ENCODE results near the gene SDS. TPM values are rescaled to one million over a fixed set of nuclear protein-coding genes. Genes with fewer than 3 reads are reported as not detected.

SDS gene
- total and polyA plus RNA-seq, 2 experiments from 2014 or later: not detected

- DNase-seq (ENCODE audit: low read depth in 1 of 2, low spot score in 1 of 2): no peak
- Histone ChIP-seq H3K4me3 (no peak overlapping the region), H3K27ac (no peak overlapping the region), H3K4me1 (ENCODE audit: low read depth) (no peaks in the 10 kb centered on the region), H3K9me3 (ENCODE audit: low read depth) (no peaks in the 10 kb centered on the region), H3K36me3 (no peaks in the 10 kb centered on the region), H3K27me3 (peaks cover 68% of the 10 kb centered on the region)
- no peak for TF ChIP-seq CTCF (IDR thresholded peaks at IDR 0.05; ENCODE audit: low read depth, low read length)
Observed at GRCh38 chr12:113448873-113449272, 45.2 kb upstream of the SDS start.

DNA sequence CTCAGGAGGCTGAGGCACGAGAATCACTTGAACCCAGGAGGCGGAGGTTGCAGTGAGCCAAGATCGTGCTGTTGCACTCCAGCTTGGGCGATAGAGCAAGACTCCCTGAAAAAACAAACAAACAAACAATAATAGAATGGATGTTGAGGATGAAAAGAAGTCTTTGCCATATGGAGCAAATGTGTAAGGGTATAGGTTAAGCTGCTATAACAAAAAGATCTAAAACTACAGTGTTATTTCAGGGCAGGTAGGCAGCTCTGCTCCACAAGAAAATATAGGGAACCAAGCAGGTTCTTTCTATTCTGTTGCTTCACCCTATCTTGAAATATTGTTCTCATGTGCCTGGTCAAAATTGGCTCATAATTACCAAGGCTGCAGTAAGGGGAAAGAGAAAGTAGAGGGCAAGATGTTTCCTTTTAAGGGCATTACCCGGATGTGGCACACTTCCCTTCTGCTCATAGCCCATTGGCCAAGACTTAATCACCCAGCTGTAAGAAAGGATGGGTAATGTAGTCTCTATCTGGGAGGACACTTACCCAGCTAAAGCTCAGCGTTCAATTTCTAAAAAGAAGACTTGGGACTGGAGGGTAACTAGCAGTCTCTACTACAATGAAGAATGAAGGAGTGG is 42.0 kb upstream of the SDS start:
- H3K4me1 ChIP-seq (ENCODE audit: low read depth): no peaks in the 10 kb centered on the region
- TF ChIP-seq CTCF (IDR thresholded peaks at IDR 0.05; ENCODE audit: low read depth, low read length): no peak
- no peaks in the 10 kb centered on the region for H3K36me3 ChIP-seq

DNA sequence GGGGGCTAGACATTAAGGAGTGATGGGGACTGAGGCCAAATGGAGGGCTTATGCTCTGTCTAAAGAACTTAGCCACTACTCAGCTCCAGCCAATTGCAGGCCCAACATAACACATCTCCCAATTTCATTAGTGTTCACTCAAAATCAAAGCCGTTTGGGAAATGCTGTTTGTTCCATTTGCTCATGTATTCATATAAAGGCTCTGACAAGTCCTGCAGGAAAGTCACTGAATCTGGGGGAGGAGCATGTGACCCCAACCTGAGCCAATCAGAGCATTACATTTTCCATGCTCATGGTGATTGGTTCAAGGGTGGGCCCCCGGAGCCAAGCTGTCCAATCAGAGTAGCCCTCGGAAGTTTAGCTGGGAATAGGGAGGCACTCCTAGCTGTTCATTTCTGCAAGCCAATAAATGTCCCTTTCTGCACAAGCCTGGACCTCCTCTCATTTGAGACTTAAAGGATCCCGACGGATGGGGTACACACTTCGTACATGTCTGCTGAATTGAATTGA is 39.4 kb upstream of the SDS start:
- Histone ChIP-seq H3K27me3 (peaks cover 65% of the 10 kb centered on the region), H3K4me1 (ENCODE audit: low read depth) (no peaks in the 10 kb centered on the region), H3K4me3 (no peak overlapping the region), H3K36me3 (no peaks in the 10 kb centered on the region), H3K27ac (no peak overlapping the region), H3K9me3 (ENCODE audit: low read depth) (no peaks in the 10 kb centered on the region)
- no peak for DNase-seq (ENCODE audit: low read depth in 1 of 2, low spot score in 1 of 2)
- TF ChIP-seq CTCF (IDR thresholded peaks at IDR 0.05; ENCODE audit: low read depth, low read length): no peak

More for the DNA sequence above, 42.0 kb upstream of the SDS start:
- peak in 1 of 2 donors; percentile 26 for DNase-seq (ENCODE audit: low read depth in 1 of 2, low spot score in 1 of 2)
- peaks cover 58% of the 10 kb centered on the region for H3K27me3 ChIP-seq
- no peak overlapping the region for H3K4me3 ChIP-seq
- no peak overlapping the region for H3K27ac ChIP-seq
- H3K9me3 ChIP-seq (ENCODE audit: low read depth): no peaks in the 10 kb centered on the region

DNA sequence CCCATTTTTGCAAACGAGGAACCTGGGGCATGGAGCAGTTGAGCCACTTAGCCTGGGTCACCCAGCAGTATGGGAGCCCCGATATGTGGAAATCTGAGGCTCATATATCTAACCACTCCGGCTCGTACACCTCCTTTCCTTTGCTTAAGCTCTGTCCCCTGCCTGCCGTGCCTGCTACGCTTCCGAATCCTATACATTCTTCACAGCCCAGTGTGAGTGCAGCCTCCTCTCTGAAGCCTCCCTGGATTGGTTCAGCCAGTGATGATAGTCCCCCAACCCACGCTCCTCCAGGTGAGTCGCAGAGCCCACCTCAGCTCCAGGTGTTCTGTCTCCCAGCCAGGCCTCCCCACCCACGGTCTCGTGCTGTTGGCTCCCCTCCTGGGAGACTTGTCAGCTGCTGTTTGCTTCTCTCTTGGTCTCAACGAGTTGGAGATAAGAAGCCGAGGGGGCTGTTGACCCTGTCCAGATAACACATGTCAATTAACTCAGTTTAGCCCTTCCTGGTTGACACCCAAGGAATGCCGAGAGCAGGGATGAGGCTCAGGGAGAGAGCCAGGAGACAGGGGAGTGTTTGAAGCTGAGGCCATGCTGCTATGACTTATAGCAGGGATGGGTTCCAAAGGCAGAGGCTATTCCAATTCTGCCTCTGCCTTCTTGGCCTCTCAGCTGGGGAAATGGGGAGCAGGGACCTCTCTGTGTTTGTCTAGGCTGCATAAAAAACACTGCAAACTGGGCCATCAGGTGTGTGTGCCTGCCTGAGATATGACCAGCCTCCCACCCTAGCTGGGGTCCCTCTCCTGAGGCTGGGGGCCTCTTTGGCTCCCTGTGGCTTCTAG is 37.5 kb upstream of the SDS start:
- H3K27me3 ChIP-seq: peaks cover 68% of the 10 kb centered on the region

DNA sequence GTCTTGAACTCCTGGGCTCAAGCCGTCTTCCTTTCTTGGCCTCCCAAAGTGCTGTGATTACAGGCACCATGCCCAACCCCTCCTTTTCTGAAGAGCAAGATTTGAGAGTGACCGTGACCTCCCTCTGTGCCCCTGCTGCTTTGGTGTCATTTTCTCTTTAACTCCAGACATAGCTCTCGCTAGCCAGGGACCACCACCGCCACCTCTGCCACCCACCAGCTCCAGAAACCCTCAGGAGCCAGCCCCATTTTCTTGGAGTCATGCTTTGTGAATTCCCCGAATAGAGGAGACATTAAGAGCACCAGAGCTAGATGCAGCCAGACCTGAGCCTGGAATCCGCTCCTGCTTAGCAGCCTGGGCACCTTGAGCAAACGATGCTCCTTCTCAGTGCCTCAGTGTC is 36.6 kb upstream of the SDS start:
- Histone ChIP-seq H3K27me3 (peaks cover 60% of the 10 kb centered on the region), H3K4me3 (no peak overlapping the region), H3K9me3 (ENCODE audit: low read depth) (no peaks in the 10 kb centered on the region), H3K36me3 (no peaks in the 10 kb centered on the region), H3K27ac (no peak overlapping the region), H3K4me1 (ENCODE audit: low read depth) (no peaks in the 10 kb centered on the region)
- DNase-seq (ENCODE audit: low read depth in 1 of 2, low spot score in 1 of 2): no peak
- no peak for TF ChIP-seq CTCF (IDR thresholded peaks at IDR 0.05; ENCODE audit: low read depth, low read length)

More for the DNA sequence above, 37.5 kb upstream of the SDS start:
- Histone ChIP-seq H3K4me3 (no peak overlapping the region), H3K27ac (no peak overlapping the region), H3K9me3 (ENCODE audit: low read depth) (no peaks in the 10 kb centered on the region), H3K4me1 (ENCODE audit: low read depth) (no peaks in the 10 kb centered on the region), H3K36me3 (no peaks in the 10 kb centered on the region)
- DNase-seq (ENCODE audit: low read depth in 1 of 2, low spot score in 1 of 2): peak in 1 of 2 donors; percentile 45
- no peak for TF ChIP-seq CTCF (IDR thresholded peaks at IDR 0.05; ENCODE audit: low read depth, low read length)

All from cardiac muscle cell (in vitro differentiated cells and primary cell).